ENCODE results near the gene ARID2. TPM values are rescaled to one million over a fixed set of nuclear protein-coding genes. Genes with fewer than 3 reads are reported as not detected.

The ARID2 gene
- polyA plus RNA-seq, 1 donor, result 49.7 TPM

GRCh38 chr12:45938566-45938965, 209.1 kb downstream of the ARID2 start:
- no peak for DNase-seq

- DNase-seq, result no peak
Measured at GRCh38 chr12:45939759-45940158, 210.3 kb downstream of the ARID2 start.

GRCh38 chr12:45944771-45945170, 215.3 kb downstream of the ARID2 start:
- no peak for DNase-seq

- no peak for DNase-seq
Measured at GRCh38 chr12:45946435-45946834, 216.9 kb downstream of the ARID2 start.

- DNase-seq, result no peak
Measured at GRCh38 chr12:45948546-45948945, 219.0 kb downstream of the ARID2 start.

Data from left kidney (tissue), 2 donors.